Cardiac fibroblast (primary cell): ENCODE measurements around the gene STX7.

Experiments
- DNase-seq, 2 donors: peaks; one replicate each; pipeline versions ENCODE4 v3.0.0 to v3.0.0-alpha.2; 2010; ENCODE audit warnings: low read depth in 2 of 2
- H3K4me3 ChIP-seq, 2 donors: replicated peaks in 1 of 2; 1 replicate in 1 of 2; 2 replicates in 1 of 2; pipeline ENCODE4 v1.5.1; 2011; ENCODE audit warnings: low read depth in 2 of 2, low read length in 2 of 2, mild to moderate bottlenecking in 2 of 2, moderate library complexity in 1 of 2
- TF ChIP-seq, protein P1 (sequence below): IDR thresholded peaks from one replicate; pipeline ENCODE4 v1.5.1; 2011; ENCODE audit warnings: low read depth, mild to moderate bottlenecking, low read length, inconsistent platforms

STX7 gene

DNA sequence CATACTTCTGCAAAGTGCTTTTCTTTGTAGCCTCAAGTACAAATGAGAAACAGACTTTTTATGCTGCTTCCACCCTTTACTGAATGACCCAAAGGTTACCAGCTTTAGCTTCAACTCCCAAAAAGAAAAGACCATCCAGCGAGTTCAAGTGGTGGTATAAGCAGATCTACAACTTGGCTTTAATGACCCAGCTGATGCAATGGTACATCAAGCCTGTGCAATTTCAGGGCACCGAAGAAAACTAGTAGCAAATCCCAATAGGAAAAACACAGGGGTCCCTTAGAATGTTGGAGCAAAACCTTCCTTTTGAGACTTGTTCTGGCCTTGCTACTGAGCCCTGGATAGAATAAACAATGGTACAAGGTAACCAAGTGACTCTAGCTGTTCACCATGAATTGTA is 33.8 kb downstream of the STX7 start:
- no peak for DNase-seq
- TF ChIP-seq, protein P1, sequence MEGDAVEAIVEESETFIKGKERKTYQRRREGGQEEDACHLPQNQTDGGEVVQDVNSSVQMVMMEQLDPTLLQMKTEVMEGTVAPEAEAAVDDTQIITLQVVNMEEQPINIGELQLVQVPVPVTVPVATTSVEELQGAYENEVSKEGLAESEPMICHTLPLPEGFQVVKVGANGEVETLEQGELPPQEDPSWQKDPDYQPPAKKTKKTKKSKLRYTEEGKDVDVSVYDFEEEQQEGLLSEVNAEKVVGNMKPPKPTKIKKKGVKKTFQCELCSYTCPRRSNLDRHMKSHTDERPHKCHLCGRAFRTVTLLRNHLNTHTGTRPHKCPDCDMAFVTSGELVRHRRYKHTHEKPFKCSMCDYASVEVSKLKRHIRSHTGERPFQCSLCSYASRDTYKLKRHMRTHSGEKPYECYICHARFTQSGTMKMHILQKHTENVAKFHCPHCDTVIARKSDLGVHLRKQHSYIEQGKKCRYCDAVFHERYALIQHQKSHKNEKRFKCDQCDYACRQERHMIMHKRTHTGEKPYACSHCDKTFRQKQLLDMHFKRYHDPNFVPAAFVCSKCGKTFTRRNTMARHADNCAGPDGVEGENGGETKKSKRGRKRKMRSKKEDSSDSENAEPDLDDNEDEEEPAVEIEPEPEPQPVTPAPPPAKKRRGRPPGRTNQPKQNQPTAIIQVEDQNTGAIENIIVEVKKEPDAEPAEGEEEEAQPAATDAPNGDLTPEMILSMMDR: no peak
- no peak overlapping the region for H3K4me3 ChIP-seq

DNA sequence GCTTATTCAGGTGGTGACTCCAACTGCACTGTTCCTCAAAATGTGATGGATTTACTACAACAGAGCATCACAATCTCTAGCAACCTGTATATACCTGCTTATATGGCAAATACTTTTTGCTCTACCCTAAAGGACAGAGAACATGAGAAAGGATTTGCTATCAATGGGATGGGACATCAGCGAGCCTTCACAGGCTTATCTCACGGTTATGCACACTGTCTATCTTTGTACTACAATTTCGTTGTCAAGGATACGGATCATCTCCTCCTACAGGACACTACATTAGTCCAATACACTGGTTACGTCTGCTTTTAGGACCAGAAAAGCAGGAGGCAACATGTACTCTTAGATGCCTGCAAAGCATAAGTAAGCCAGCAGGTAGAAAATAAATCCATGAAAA is 34.2 kb downstream of the STX7 start:
- TF ChIP-seq, protein P1: no peak
- no peak overlapping the region for H3K4me3 ChIP-seq
- DNase-seq: no peak

DNA sequence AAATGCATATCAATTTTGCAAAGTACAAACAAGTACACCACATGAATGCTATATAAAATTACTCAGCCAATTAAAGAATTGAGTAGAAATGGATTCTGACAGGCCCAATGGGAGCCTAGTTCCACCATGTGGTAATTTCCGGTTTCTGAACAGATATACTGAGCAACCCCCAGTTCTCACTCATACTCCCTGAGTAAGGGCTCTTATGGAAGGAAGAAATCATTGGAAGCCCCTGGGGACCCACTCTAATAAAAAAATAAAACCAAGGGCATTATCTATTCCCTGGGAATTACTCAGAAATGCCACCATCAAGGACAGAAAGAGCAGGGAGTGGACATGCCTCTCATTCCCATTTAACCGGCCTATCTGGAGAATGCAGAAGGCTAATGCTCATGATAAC is 34.6 kb downstream of the STX7 start:
- no peak overlapping the region for H3K4me3 ChIP-seq
- no peak for DNase-seq
- TF ChIP-seq, protein P1: no peak

DNA sequence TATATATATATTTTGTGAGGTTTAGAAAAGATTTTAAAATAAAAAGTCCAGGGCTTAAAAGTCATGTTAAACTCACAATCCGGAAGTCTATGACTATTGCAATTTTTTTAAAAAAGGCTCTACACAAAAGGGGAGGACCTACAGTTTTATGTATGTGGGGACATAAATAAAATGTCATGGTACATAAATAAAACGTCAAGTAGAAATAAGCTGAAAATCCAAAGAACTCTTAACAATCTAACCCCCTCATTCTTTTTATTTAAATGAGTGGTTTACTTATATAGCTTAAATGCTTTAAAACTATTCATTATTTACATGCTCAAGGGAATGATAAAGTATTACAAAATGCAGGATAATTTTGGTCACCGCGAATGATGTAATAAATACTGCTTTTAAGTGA is 36.2 kb downstream of the STX7 start:
- DNase-seq: peak in 1 of 2 donors; percentile 5
- TF ChIP-seq, protein P1: no peak
- H3K4me3 ChIP-seq: no peak overlapping the region

DNA sequence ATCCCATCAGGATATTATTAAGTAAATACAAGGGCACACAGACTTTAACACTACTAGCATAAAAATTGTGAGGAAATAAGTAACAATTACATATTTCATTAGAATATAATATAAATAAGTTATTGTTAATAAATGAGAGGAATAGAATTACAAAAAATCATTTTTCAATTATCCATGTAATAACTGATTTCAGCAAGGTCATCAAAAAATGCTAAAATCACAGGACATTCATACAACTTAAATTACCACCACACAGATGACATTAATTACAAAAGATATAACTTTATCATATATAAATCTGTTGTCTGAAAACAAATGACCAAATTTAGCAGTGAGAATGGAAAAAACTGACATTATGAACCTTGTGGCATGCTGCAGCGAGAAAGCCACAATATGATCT is 37.0 kb downstream of the STX7 start:
- no peak overlapping the region for H3K4me3 ChIP-seq
- TF ChIP-seq, protein P1: no peak
- DNase-seq: no peak

DNA sequence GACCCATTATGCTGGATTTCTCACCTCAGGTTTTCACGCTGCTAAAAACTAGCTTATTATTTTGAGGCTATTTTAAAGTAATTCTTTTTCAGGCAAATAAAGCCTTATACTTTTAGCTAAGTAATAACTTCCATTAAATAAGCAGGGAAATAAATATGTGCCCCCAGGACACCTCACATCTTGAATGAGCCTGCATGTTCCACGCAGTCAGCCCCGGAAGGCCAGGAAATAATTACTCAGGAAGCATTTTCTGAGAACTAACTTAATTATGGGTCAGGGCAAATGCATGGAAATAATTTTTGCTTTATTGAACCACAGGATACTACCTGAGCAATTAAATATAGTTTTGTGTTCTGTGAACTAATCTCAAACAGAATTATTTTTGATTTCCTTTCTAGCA is 41.1 kb downstream of the STX7 start:
- TF ChIP-seq, protein P1: no peak
- DNase-seq: no peak
- H3K4me3 ChIP-seq: no peak overlapping the region

DNA sequence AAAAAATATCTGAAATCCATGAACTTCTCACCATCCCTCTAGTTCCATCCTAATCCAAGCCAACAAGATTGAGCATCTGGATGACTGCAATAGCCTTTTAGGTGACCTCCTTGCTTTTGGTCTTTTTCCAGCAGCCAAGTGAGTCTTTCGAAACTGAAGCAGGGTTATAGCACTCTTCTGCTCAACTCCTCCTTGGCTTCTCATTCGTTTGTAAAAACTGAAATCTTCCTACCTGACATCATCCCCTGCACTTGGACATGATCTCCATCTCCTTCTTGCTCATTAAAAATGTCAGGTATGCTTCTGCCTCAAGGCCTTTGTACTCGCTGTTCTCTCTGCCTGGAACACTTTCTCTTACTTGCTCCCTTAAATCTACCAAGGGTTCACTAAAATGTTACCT is 46.0 kb downstream of the STX7 start:
- TF ChIP-seq, protein P1: no peak
- DNase-seq: peak; percentile 51 to 54
- no peak overlapping the region for H3K4me3 ChIP-seq
